Esophagus squamous epithelium (tissue), 4 donors: Measurements from ENCODE around the gene LMF1.

Experiments
- CTCF ChIP-seq, 6 experiments: fragments of 450-650 bp in 4 of 6; fragments of 200-600 bp in 2 of 6; sonication (generic) in 2 of 6; IDR thresholded peaks; one replicate each; pipeline ENCODE4 v1.5.1; 2016 to 2019; ENCODE audit warnings: antibody characterized with exemption in 6 of 6, mild to moderate bottlenecking in 4 of 6, moderate library complexity in 4 of 6
- POLR2A ChIP-seq, 4 donors: fragments of 450-650 bp; IDR thresholded peaks; one replicate each; pipeline ENCODE4 v1.6.1; 2017; ENCODE audit warnings: antibody characterized with exemption in 4 of 4, mild to moderate bottlenecking in 4 of 4, moderate library complexity in 3 of 4

DNA sequence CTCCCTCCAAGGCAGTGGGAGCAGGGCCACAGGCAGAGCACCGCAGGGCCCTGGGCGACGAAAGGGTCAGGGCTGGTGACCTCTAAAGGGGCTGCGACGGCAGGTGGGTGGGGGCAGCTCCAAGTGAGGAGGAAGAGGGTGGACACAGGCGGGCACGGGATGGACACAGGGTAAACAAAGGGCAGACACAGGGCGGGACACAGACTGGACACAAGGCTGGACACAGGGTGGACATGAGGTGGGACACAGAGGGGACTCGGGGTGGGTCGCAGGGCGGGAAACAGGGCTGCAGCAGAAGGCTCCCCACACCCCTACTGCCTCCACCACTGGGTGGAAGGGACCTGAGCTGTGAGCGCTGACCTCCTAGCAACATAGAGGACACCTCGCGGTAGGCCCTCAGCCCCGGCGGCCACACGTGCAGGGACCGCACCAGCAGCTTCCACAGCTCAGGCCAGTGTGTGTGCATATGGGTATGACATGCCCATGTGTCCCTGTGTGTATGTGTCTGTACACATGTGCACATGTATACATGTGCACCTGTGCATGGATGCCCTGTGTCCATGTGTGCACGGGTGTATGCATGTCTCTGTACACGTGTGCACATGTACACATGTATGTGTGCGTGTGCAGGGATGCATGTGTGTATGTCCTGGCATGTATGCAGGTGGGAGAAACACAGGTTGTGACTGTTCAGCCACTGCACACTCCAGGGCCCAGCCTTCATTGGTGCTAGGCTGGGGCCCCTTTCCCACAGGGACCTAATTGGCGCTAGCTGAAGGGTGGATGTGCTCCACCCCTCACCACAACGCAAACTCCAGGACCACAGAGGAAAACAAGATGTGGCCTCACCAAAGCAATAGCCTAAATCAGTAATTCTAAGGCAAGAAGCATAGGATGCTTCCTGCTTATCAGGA lies 7.6 kb downstream of the LMF1 start:
- TF ChIP-seq CTCF (IDR thresholded peaks at IDR 0.05) (no peak), POLR2A (IDR thresholded peaks at IDR 0.05) (no peak)
